NCI-H748 treated with DMSO at 0.1 percent for 48 hours (cell line): ENCODE results near the gene ADCY2.

ENCODE experiments used
- DNase-seq: peaks from one replicate; lab custom pipeline; 2025; lab: John Stamatoyannopoulos, UW

The ADCY2 gene

DNA sequence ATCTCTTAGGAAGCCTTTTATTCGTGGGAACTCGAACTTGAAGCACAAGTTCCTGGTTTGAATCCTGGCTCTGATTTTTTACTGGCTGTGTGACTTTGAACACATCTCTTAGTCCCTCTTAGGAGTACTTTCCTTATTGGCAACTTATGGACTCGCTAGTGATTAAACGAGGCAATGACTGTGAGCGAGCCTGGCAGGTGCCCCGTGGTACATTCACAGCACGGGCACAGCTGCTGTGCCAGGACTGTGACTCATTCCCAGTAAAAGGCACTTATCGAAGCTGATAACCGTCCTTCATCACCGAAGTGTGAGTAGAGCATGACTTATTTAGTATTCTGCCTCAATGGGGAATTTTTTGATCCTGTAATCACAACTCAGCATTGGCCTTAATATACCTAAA lies 432.3 kb downstream of the ADCY2 start:
- no peak for DNase-seq

DNA sequence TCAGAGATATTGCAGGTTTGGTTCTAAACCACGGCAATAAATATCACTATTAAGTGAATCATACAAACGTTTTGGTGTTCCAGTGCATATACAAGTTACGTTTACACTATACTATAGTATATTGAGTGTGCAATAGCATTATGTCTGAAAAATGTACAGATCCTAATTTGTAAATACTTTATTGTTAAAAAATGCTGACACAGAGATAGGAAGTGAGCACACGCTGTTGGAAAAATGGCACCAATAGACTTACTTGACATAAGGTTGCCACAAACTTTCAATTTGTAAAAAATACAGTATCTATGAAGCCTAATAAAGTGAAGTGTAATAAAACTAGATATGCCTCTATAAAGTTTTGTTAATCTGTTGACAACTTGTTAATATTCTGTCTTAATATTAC lies 439.0 kb downstream of the ADCY2 start:
- DNase-seq = no peak

DNA sequence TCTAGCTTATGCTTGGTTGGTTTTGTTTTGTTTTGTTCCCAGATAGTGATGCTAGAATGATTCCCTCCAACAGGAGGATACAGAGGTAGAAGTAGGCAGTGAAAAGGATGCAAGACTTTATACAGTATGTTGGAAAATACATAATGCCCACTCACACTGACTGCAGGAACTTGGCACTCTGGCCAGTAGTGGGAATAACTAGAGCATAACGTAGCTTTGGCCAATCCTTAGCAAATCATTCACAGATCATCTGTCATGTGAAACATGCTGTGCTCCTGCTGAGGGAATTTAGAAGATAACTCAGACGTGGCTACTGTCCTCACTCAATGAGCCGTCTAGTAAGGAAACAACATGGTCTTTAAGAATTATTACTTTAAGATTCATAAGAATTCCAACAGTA lies 441.5 kb downstream of the ADCY2 start:
- DNase-seq = no peak

DNA sequence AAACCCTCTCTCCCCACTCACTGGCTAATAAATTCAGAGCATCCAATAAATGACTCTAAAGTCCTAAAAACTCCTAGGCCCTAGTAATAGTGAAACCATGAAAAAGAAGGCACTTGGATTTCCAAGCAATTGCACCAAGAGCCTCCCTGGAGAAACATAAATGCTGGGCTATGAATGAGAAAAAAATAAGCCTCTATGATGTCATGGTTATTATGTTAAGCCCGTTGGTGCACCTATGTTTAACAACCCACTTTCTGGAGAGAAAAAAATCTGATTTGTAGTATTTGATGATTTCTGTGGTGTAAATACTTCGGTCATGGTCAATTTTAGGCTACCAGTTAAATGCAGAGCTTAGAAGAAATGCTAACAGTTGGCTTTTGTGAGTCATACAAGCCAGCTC lies 446.6 kb downstream of the ADCY2 start:
- DNase-seq = no peak

DNA sequence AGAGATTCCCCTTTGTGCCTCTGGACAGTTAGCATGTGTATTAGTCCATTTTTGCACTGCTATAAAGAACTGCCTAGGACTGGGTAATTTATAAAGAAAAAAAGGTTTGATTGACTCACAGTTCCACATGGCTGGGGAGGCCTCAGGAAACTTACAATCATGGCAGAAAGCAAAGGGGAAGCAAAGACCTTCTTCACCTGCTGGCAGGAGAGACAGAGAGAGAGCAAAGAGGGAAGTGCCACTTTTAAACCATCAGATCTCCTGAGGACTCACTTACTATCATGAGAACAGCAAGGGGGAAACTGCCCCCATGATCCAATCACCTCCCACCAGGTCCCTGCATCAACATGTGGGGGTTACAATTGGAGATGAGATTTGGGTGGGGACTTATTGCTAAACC lies 449.0 kb downstream of the ADCY2 start:
- no peak for DNase-seq

DNA sequence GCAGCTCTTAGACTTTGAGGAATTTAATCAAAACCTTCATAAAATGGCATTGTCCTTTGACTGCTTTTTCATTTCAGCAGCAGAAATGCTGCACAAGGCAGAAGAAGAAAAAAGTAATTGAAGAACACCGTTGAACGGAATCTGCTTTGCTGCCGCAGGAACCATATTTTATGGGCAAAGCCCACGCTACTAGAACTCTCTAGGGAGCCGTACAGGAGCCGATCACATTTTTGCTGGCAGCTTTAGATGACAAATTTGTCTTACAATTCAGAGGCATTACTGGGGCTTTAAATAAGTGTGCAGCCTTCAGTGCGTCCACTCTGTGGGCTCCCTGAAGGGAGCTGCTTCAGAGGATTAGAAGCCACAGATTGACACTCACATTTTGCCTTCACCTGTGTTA lies 449.6 kb downstream of the ADCY2 start:
- no peak for DNase-seq

DNA sequence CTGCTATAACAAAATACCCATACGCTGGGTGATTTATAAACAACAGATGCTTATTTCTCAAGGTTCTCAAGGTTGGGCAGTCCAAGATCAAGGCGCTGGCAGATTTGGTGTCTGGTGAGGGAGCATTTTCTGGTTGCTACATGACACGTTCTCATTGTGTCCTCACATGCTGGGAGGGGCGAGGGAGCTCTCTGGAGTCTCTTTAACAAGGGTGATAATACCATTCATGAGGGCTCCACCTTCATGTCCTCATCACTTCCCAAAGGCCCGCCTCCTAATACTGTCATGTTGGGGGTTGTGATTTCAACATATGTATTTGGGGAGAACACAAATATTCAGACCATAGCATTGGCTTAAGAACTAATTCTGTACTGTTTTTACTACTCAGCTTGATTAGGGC lies 450.4 kb downstream of the ADCY2 start:
- no peak for DNase-seq

DNA sequence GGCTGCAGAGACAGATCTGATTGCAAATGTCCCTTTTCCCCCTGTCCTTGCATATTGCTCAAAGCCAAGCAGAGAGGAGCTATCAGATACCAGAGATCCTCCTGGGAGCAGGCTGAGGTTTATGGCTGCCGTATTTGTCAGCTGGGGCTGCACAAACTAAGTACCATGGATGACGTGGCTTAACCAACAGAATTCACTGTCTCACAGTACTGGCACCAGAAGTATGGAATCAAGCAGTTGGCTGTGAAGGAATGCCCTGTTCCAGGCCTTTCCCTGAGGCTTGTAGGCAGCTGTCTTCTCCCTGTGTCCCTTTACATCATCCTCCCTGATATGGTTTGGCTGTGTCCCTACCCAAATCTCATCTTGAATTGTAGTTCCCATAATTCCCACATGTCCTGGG lies 452.4 kb downstream of the ADCY2 start:
- no peak for DNase-seq

DNA sequence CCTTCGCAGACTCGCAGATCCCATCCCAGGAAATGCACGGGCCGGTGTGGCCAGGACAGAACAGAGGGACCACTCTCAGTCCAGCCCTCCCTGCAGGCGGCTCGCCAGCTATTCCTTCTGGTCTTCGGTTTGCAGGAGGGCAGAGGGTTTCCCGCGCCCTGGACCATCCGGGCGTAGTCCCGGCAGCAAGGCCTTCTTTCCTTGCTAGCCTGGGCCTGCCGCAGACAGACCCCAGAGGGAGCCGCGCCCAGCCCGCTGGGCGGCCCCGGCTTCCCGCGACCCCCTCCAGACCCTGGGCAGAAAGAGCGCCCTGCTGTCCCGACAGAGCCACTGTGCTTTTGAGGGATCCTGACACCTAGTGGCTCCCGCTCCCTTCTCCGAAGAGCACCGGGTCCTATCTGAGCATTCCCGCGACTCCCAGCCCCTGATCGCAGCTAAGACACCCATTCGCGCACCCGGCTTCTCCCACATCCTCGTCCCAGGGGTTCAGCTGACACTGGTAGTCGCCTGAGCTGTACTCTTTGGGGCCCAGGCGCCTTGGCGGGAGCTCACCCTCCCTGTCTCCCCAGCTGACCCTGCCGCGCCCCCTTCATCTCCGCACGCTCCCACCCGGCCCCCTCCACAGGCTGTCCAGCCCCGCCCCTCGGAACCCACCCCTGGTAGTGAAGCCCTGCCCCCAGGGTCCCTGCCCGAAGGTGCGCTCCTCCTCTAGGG lies 453.9 kb downstream of the ADCY2 start:
- peak; percentile 39 for DNase-seq

DNA sequence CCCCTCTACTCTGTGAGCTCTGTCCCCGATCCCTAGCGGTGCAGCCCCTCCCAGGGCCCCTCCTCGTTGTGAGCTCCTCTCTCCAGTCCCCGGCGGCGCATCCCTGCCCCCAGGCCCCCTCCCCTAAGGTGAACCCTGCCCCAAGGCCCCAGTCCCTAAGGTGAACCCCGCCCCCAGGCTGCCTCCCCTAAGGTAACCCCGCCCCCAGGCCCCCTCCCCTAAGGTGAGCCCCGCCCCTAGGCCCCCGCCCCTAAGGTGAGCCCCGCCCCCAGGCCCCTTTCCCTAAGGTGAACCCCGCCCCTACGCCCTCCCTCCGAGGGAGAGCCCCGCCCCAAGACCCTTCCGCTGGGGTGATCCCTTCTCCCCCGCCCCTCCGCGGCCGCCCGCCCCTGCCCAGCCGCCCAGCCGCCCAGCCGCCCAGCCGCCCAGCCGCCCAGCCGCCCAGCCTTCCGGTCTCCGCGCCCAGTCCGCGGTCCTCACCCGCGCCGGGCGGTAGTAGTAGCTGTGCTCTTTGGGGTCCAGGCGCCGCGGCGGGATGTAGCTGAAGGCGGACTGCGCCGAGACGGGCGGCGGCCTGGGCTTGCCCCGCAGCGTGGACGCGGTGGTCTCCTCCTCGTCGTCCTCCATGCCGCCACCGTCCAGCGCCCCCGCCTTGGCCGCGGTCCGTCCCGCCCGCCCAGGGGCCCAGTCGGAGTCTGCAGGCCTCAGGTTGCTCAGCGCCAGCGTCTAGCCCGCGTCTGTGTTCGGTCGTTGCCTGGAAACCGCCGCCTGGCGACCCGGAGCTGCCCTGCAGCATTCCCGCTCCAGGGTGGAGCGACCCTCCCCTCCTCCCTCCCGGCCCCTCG lies 454.7 kb downstream of the ADCY2 start, which contains the start of gene CFAP90:
CFAP90 (minus strand) TSS at position 739 of the 845 bp plus-strand sequence; CDS start at position 627, 112 bp downstream.
- peak; percentile 87 for DNase-seq

DNA sequence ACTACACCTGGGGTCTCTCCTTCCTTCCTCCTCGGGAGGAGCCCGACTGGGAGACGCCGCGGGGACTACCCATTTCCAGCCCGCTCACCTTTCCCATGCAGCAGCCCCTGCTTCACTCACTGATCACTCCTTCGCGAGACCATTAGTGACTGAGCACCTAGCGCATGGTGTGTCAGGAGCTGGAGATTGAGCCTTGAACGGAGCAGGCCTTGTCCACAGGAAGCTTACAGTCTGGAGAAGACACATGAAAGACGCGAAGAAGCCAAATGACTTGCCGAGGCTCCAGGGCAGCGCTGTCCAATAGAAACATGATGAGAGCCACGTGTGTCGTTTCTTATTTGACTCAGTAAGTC lies 455.3 kb downstream of the ADCY2 start:
- DNase-seq = peak; percentile 71

DNA sequence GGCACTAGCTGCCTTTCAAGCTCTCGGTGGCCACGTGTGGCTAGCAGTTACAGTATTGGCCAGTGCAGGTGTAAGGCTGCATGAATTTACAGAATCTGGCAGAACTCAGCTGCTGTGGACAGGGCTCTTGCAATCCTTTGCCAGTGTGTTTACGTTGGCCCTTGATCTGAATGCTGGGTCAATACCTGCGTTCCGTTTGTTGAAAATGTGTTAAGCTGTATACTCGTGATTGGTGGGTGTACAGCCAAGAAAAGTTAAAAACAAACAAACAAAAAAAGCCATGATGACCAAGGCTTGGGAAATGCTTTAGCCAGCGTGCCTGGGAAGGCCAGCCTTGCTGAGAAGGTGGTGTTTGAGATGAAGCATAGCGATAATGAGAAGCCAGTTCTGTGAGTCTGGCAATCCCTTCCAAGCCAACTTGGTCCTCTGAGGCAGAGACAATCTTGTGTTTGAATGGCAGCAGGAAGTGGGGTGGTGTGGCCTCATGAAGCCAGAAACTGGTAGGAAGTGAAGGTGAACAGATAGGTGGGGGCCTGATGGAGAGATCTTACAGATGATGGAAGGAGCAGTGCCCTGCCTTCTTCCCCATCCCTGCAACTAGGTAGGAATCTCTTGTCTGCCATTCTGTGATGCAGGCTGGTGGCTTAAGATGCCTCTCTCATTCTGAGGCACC lies 455.8 kb downstream of the ADCY2 start:
- DNase-seq = no peak

DNA sequence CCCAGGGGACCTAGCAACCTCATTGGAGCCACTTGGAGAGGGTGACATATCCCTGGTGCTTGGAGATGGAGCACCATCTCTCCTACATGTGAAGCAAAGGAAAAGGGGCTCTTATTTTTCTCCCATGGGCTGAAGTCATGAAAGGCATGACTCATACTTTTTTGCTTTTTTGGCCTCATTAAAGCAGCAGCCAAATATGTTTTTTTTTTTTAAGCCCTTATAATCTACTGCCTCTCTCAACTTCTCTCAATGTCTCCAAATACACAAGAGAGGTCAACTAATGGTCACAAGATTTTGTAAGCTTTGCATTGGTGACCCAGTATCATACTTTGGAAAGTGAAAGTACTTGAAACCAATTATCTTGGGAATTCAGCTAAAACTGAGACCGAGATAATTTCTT lies 456.6 kb downstream of the ADCY2 start:
- no peak for DNase-seq

DNA sequence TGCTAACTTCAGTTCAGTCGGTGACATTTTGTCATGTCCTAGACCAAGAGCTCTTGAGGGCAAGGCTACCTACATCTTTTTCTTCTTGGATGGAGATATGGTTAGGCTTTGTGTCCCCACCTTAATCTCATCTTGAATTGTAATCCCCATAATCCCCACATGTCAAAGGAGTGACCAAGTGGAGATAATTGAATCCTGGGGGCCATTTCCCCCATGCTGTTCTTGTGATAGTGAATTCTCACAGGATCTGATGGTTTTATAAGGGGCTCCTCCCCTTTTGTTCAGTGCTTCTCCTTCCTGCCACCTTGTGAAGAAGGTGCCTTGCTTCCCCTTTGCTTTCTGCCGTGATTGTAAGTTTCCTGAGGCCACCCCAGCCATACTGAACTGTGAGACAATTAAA lies 457.1 kb downstream of the ADCY2 start:
- no peak for DNase-seq

DNA sequence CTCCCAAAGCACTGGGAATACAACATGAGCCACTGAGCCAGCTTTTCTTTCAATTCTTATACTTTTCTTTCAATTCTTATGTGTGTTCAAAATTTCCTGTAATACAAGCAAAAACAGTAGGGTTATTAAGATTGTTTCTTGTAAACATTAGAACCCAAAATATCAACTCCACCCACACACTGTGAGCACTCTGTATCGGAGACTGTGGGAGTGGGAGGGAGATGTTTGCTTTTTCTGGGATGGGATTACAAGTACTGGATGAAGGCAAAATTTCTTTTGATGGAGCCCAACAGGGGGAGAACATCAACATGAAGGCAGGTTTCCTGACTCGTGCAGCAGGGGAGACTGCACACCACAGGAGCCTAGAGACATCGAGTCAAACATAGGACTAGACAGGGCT lies 459.7 kb downstream of the ADCY2 start:
- DNase-seq = no peak

DNA sequence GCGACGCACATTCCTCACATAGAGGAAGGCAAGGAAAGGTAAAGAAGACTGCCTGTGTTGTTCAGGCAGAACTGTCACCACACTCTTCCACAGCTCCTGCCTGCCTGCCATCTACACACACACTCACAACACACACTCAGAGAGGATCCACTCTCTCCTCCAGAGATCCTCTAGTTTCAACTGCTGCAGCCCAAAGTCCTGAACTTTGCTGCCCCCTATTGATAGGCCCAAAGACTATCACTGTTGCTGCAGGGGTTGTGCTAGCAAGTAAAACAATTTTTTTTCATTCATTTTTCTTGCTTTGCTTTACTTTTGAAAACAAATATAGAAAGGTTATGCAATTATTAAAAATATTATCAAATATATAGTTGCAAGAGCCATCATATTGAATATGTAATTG lies 460.9 kb downstream of the ADCY2 start:
- peak; percentile 84 for DNase-seq

DNA sequence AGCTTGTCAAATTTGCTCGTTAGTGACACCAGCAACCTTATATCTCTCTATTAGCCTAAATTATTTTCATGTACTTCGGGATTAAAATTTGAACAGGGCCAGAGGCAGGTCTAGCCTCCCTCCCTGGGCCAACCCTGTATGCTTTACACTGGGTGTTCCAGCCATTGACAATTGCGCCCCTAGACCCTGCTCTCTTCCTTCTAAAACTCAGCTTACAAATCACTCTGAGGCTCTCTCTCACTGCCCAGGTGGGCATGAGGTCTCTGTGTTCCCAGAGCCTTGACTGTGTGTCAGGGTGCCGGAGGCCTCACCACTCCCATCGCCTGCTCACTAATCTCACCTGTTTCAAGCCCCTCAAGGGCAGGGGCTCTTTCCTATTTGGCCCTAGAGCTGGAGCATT lies 461.4 kb downstream of the ADCY2 start:
- DNase-seq = no peak

DNA sequence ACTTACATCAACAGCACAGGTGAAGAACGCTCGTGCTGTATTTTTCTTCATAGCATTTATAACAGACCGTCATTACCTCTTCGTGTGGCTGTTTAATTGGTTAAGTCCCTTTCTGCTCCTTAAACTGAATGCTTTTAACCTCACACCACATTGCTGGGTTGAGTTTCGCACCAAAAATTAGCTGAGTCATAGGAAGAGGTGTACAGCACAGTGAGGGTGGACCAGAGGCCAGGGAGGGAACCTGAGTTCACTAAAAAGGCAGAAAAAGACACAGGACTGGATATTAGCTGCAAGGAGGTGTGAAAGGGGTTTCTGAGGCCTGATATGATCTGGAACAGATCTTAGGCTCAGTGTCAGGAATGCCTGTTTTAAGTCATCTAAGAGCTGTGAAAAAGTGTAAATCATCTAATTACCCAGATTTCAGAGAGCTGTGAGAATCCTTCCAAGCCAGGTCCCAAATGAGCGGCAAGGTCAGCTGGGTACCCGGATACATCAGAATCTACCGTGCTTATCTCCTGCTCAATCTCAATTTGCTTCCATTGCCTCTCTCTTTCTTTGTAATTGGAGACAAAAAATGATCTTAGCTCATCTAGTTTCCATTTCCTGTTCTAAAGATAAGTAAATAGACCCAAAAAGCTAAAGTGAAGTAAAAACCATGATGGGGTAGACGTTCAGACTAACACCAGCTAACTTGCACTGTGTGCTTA lies 462.1 kb downstream of the ADCY2 start:
- DNase-seq = no peak

DNA sequence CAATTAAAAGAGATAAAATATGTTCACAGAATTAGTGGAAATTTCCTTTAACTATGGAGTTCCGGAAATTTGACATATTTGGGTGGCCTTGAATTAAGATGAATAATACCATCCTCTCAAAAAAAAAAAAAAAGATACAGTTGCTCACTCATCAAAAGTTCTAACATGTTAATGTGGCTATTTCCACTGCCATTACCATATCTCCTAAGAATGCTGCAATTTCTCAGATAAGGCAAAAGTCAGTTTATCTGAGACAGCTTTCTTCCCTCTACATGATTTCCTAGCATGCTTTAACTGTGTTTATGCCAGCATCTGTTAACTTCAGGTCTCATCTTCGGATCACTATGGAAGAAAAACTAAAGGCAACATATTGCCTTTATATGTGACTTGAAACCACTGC lies 470.3 kb downstream of the ADCY2 start:
- DNase-seq = no peak

DNA sequence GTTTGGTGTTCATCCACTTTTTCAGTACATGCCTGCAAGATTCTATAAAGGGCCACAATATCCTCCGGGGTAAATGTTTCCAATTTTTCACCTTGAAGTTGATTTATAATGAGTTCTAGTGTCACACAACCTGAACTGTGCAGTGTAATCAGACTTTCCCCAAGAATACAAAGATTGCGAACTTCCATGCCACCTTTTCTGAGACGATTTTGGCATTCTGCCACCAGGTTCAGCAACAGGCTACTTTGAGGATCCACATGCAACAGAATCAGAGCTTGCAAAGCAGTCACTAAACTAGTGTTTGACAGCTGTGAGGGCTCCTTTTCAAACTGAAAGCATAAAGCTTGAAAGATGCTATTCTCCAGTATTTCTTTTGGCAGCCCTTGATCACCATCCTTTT lies 471.3 kb downstream of the ADCY2 start:
- DNase-seq = no peak

DNA sequence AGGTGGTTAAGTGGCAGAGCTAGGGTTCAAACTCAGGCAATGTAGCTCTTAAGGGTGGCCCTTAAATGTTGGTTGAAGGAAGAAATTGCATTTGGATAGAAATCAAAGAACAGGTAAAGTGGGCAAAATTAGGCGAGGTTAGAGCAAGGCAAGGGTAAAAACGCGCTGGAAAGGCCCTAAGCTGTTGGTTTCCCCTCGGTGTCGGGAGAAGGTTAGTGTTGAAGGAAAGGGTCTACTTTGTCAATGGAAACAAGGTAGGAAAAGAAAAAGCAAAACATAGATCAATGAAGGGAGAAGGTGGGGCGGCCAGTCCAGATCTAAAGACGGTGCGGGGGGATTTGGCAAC lies 472.5 kb downstream of the ADCY2 start:
- peak; percentile 52 for DNase-seq

DNA sequence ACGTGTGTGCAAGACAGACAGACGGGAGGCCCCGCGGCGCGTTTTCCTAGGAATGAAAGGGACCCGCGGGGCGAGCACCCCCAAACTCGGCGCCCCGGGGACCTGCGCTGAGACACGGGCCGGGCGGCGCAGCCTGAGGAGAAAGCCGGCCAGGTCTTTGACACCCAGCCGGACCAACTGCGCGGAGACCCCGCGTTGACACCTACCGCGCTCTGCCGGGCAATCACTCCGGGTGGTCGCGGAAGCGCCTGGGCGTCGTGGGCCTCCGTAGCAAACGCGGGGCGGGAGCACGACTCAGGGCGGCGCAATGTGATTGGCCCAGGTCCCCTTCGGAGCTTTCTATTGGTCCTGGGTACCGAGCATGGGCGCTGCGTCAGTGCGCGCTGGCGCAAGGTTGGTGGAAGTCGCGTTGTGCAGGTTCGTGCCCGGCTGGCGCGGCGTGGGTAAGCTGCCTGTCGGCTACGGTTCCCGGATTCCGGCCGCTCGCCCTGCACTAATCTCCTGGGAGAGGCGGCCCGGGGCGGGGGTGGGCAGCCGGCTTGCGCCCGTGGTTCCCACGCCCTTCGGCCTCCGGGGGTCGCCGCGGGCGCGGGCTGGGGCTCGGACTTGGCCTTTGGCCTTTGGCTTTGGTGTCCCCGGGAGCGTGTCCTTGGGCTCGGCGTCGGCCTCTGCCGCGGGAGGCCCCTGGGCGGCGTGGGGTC lies 473.0 kb downstream of the ADCY2 start, which contains the start of the genes FASTKD3 and MTRR:
FASTKD3 (minus strand) TSS at position 259 of the 701 bp plus-strand sequence. CDS start 948 bp downstream, outside the sequence.
MTRR (plus strand) TSS at position 376 of the 701 bp plus-strand sequence. CDS start 1,647 bp downstream, outside the sequence.
- DNase-seq = peak; percentile 97
